HG03039 (cell line): Measurements from ENCODE around the gene SLC23A2.
"Not testable (repeated sequence)": the region's sequence is repeated elsewhere in the genome, so short reads cannot be mapped to it uniquely, and the experiment has no call there.

Experiments
- ATAC-seq: cut with Tn5 transposase; IDR thresholded peaks from one replicate; pipeline ENCODE4 v1.9.1; 2021; ENCODE audit warnings: mild to moderate bottlenecking, moderate library complexity; ENCODE audit not compliant: unreplicated experiment

The SLC23A2 gene

GRCh38 chr20:5001174-5002076, at the start of gene SLC23A2:
Gene SLC23A2 (minus strand): TSS chr20:5001510. CDS start chr20:4932562, 68,948 bp downstream.
- ATAC-seq: peak; percentile 44

GRCh38 chr20:5046656-5047339, 45.5 kb upstream of the SLC23A2 start:
- ATAC-seq: no peak

DNA sequence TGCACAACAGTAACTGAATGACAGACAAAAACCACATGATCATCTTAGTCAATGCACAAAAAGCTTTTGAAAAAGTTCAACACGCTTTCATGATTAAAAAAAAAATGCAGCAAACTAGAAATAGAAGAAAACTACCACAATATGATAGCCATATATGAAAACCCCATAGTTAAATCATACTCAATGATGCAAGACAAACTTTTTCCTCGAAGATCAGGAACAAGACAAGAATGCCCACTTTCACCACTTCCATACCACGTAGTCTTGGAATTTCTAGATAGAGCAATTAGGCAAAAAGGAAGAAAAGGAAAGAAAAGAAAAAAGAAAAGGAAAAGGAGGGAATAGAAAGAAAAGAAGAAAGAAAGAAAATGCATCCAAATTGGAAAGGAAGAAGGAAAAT, 44.6 kb upstream of the SLC23A2 start:
- ATAC-seq: no peak

GRCh38 chr20:5044075-5044620, 42.8 kb upstream of the SLC23A2 start:
- ATAC-seq: no peak

- ATAC-seq: no peak
Observed at GRCh38 chr20:5041433-5041832, 40.1 kb upstream of the SLC23A2 start.

GRCh38 chr20:5040345-5040744, 39.0 kb upstream of the SLC23A2 start:
- ATAC-seq: no peak

DNA sequence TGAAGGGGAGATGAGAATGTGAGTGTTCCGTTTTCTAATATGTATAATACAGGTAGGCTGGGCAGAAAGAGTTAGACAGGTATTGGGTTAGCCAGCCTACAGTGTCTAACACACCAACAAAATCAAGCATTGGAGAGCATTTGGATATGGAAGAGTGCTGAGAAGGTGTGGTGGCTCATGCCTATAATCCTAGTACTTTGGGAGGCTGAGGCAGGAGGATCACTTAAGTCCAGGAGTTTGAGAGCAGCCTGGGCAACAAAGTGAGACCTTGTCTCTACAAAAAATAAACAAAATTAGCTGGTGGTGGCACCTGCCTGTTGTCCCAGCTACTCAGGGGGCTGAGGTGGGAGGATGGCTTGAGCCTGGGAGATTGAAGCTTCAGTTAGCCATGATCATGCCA, 38.6 kb upstream of the SLC23A2 start:
- ATAC-seq: no peak

GRCh38 chr20:5039255-5039657, 37.9 kb upstream of the SLC23A2 start:
- no peak for ATAC-seq

DNA sequence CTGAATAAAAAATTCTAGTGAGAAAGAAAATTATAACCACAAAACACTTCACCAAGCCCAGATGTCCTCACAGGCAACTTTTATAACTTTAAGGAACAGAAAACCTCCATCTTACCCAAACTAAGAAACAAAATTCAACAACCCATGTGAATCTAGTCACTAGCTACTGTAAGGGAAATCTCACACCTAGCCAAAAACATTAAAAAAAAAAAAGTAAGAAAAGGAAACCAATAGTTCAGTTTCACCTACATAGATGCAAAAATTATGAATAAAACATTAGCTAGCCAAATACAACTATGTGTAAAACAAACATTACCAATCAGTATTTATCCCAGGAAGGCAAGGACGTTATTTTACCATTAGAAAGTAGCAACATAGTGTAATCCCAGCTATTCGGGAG, 35.5 kb upstream of the SLC23A2 start:
- ATAC-seq: no peak

- not testable (repeated sequence) for ATAC-seq
Observed at GRCh38 chr20:5035518-5035917, 34.2 kb upstream of the SLC23A2 start.

GRCh38 chr20:5033566-5033965, 32.3 kb upstream of the SLC23A2 start:
- no peak for ATAC-seq

DNA sequence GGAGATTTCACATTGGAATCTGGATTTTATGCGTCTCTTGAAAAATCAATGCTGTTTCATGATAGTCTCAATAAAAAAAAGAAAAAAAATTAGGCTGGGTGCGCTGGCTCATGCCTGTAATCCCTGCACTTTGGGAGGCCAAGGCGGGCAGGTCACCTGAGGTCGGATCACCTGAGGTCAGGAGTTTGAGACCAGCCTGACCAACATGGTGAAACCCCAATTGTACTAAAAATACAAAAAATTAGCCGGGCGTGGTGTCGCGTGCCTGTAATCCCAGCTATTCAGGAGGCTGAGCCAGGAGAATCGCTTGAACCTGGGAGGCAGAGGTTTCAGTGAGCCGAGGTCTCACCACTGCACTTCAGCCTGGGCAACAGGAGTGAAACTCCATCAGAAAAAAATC, 30.4 kb upstream of the SLC23A2 start:
- ATAC-seq: not testable (repeated sequence)

GRCh38 chr20:5031206-5031557, 29.9 kb upstream of the SLC23A2 start:
- ATAC-seq: no peak

- ATAC-seq: no peak
Observed at GRCh38 chr20:5030348-5031205, 29.3 kb upstream of the SLC23A2 start.

GRCh38 chr20:5028258-5029059, 27.1 kb upstream of the SLC23A2 start:
- ATAC-seq: not testable (repeated sequence)

GRCh38 chr20:5024982-5025381, 23.7 kb upstream of the SLC23A2 start:
- no peak for ATAC-seq

- no peak for ATAC-seq
Observed at GRCh38 chr20:5024103-5024502, 22.8 kb upstream of the SLC23A2 start.

- ATAC-seq: not testable (repeated sequence)
Observed at GRCh38 chr20:5023171-5023570, 21.9 kb upstream of the SLC23A2 start.

- no peak for ATAC-seq
Observed at GRCh38 chr20:5020760-5021159, 19.4 kb upstream of the SLC23A2 start.
